CD4-positive, alpha-beta T cell treated with Interleukin-4 for 1 hour (primary cell): ENCODE data around the gene STK32C.

Experiments used
- DNase-seq, 2 donors: peaks; one replicate each; pipeline ENCODE4 v3.0.0-alpha.2; 2020 to 2022

STK32C gene

GRCh38 chr10:132178672-132179545 lies 128.8 kb downstream of the STK32C start:
- DNase-seq, result no peak

GRCh38 chr10:132178046-132178445 lies 129.7 kb downstream of the STK32C start:
- no peak for DNase-seq

GRCh38 chr10:132176623-132177500 lies 130.9 kb downstream of the STK32C start:
- no peak for DNase-seq

- no peak for DNase-seq
Observed at GRCh38 chr10:132175907-132176581, 131.7 kb downstream of the STK32C start.

- no peak for DNase-seq
Observed at GRCh38 chr10:132175408-132175807, 132.3 kb downstream of the STK32C start.

- no peak for DNase-seq
Observed at GRCh38 chr10:132174237-132174636, 133.5 kb downstream of the STK32C start.

- no peak for DNase-seq
Observed at GRCh38 chr10:132173185-132173584, 134.6 kb downstream of the STK32C start.

GRCh38 chr10:132172091-132173066 lies 135.4 kb downstream of the STK32C start:
- DNase-seq, result no peak

- DNase-seq, result no peak
Observed at GRCh38 chr10:132170561-132171361, 137.0 kb downstream of the STK32C start.

GRCh38 chr10:132169766-132170560 lies 137.8 kb downstream of the STK32C start:
- no peak for DNase-seq

GRCh38 chr10:132169031-132169765 lies 138.6 kb downstream of the STK32C start:
- DNase-seq, result no peak

GRCh38 chr10:132168571-132169030 lies 139.1 kb downstream of the STK32C start:
- no peak for DNase-seq

GRCh38 chr10:132167976-132168375 lies 139.8 kb downstream of the STK32C start:
- DNase-seq, result no peak

- DNase-seq, result no peak
Observed at GRCh38 chr10:132167041-132167674, 140.6 kb downstream of the STK32C start.

- no peak for DNase-seq
Observed at GRCh38 chr10:132166216-132166950, 141.4 kb downstream of the STK32C start.

- DNase-seq, result no peak
Observed at GRCh38 chr10:132165416-132165980, 142.3 kb downstream of the STK32C start.

GRCh38 chr10:132164761-132165278 lies 142.9 kb downstream of the STK32C start:
- DNase-seq, result no peak
